Measurements from ENCODE around the gene SACS.

The SACS gene

DNA sequence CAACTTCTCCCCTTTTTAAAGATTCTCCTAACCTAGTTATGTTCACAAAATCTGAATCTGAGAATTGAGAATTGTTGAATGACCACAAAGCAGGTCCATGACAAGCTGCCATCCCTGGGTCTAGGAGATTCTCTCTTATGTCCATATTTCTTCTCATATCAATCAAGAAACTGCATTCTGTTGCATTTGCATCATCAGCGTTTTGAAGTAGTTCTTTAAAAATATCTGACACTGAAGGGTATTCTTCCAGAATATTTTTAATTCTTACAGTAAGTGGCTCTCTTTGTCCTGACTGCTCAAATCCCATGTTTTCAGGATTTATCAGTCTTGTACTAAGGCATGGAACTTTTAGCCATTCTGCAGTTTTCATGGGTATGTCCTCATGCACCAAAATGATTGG lies 94.3 kb downstream of the SACS start:
- H3K9me3 ChIP-seq, result no peaks in the 10 kb centered on the region
- no peaks in the 10 kb centered on the region for H3K4me1 ChIP-seq (ENCODE audit: control insufficient read depth in 1 of 2, insufficient read depth in 1 of 2, low read depth in 1 of 2, low read length in 1 of 2)
- TF ChIP-seq, protein P1, sequence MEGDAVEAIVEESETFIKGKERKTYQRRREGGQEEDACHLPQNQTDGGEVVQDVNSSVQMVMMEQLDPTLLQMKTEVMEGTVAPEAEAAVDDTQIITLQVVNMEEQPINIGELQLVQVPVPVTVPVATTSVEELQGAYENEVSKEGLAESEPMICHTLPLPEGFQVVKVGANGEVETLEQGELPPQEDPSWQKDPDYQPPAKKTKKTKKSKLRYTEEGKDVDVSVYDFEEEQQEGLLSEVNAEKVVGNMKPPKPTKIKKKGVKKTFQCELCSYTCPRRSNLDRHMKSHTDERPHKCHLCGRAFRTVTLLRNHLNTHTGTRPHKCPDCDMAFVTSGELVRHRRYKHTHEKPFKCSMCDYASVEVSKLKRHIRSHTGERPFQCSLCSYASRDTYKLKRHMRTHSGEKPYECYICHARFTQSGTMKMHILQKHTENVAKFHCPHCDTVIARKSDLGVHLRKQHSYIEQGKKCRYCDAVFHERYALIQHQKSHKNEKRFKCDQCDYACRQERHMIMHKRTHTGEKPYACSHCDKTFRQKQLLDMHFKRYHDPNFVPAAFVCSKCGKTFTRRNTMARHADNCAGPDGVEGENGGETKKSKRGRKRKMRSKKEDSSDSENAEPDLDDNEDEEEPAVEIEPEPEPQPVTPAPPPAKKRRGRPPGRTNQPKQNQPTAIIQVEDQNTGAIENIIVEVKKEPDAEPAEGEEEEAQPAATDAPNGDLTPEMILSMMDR (IDR thresholded peaks at IDR 0.05), result no peak

DNA sequence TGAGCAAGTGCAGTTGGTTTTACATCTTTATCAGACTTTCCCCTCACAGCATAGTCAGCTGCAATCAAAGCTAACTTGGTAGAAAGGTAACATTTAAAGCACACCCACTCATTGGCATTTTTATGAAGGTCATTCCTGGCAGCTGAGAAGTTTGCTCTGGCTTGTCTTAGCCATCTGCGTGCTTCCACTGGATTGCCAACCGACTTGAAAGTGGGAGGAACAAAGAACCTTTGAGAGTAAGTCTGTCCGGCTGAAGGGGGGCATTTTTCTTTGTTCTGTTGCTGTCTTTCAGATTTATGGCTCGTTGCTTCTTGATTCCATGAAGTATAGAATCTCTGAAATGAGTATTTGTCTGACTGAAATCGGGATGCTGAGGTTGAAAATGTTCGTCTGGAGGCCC lies 103.1 kb downstream of the SACS start:
- H3K36me3 ChIP-seq, result no peaks in the 10 kb centered on the region

More for the DNA sequence above, 94.3 kb downstream of the SACS start:
- H3K27me3 ChIP-seq, result no peaks in the 10 kb centered on the region
- H3K27ac ChIP-seq, result no peak overlapping the region
- peaks cover 7% of the 10 kb centered on the region for H3K36me3 ChIP-seq
- no peak overlapping the region for H3K4me3 ChIP-seq (ENCODE audit: low read depth in 1 of 2, low read length in 1 of 2)

DNA sequence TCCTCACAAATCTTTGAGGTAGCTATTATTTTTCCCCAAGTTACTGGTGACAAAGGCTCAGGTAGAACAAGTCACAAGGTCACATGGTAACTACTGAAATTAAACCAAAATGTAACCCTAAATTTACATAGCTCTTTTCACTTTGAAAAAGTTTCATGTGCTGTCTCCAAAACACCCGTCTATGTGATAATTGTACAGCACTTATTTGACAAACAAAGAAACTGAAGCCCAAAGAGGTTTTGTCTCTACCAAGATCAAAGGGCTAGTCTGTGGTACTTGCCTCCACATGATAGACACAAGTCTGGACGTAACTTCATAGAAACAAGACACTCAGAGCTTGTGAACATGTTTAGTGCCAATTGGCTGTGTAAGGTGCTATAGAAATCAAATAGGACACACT lies 108.3 kb downstream of the SACS start:
- Histone ChIP-seq H3K27me3 (no peaks in the 10 kb centered on the region), H3K36me3 (no peaks in the 10 kb centered on the region), H3K4me1 (ENCODE audit: control insufficient read depth in 1 of 2, insufficient read depth in 1 of 2, low read depth in 1 of 2, low read length in 1 of 2) (no peaks in the 10 kb centered on the region), H3K4me3 (ENCODE audit: low read depth in 1 of 2, low read length in 1 of 2) (no peak overlapping the region), H3K9me3 (no peaks in the 10 kb centered on the region), H3K27ac (no peak overlapping the region)
- TF ChIP-seq, protein P1 (IDR thresholded peaks at IDR 0.05), result no peak

More for the DNA sequence above, 103.1 kb downstream of the SACS start:
- no peak overlapping the region for H3K4me3 ChIP-seq (ENCODE audit: low read depth in 1 of 2, low read length in 1 of 2)
- TF ChIP-seq, protein P1 (IDR thresholded peaks at IDR 0.05), result no peak
- no peaks in the 10 kb centered on the region for H3K27me3 ChIP-seq
- no peaks in the 10 kb centered on the region for H3K9me3 ChIP-seq
- no peaks in the 10 kb centered on the region for H3K4me1 ChIP-seq (ENCODE audit: control insufficient read depth in 1 of 2, insufficient read depth in 1 of 2, low read depth in 1 of 2, low read length in 1 of 2)
- H3K27ac ChIP-seq, result no peak overlapping the region

DNA sequence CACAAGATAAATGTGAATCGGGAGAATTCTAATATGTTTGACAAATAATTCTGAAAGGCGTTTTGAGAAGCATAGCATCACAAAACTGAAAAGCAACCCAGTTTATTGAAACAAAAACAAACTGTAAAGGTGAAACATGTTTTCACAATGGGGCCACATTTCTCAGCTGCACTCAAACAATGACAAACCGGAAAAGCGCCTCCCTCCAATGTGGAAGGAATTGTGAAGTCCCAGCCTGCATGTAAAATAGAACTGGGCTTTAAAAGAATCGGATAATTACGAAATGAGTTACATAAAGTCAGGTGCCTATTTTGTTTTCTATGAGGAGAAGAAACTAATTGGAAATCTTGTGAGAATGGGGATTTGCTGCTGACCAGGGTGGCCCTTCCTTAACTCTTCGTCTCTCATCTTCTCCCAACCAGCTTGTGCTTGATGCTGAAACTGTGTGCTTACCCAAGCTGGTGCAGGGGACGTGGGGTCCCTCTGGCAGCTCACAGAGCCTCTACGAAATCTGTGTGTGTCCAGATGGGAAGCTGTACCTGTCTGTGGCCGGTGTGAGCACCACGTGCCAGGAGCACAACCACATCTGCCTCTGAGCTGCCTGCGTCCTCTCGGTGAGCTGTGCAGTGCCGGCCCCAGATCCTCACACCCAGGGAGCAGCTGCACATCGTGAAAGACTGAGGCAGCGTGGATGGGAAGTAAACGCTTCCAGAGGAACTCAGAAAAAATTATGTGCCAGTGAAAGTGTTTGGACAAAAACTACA lies 109.4 kb downstream of the SACS start:
- no peaks in the 10 kb centered on the region for H3K36me3 ChIP-seq
- no peaks in the 10 kb centered on the region for H3K27me3 ChIP-seq
- TF ChIP-seq, protein P1 (IDR thresholded peaks at IDR 0.05), result no peak
- no peaks in the 10 kb centered on the region for H3K4me1 ChIP-seq (ENCODE audit: control insufficient read depth in 1 of 2, insufficient read depth in 1 of 2, low read depth in 1 of 2, low read length in 1 of 2)
- H3K4me3 ChIP-seq (ENCODE audit: low read depth in 1 of 2, low read length in 1 of 2), result no peak overlapping the region
- H3K9me3 ChIP-seq, result no peaks in the 10 kb centered on the region
- H3K27ac ChIP-seq, result no peak overlapping the region

DNA sequence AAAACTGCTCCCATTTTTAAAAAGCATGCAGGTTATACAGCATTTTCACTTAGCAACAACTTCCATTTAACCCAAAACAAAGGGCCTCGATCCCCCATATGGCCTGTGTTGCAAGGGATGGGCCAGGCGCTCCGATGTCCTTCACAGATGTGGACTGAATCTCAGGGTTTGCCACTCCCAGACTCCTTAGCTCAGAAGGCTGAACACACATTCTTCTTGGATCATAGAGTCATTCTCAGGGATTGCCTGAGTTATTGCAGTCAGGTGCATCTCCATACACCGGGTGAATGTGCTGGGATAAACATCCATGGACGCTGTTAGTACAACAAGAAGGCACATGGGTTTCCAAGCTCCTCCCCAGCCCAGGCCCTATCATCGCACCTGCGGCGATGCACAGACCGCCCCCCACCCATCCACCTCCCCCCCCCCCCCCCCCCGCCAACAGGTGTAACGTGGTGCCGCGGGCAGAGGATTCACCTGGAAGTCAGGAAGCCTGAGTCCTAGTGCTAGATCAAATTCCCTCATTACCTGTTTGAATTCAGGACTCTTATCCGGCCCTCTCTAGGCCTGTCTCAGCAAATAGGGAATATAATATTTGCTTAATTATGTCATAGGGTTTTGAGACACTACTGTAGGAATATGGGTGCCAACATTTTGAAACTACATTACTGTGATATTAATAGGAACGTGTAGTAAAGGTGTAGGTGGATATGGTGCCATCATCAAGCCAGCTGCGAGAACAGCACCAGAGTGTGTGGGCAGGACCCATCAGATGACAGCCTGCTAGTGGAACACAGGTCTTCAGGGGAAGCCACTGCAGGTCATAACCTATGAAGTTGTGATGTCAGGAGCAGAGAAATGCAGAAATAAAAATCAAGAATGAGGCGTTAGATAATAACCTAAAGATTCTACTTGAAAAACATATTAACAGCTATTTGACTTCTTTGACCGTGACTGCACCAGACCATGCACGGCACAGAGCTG lies 110.9 kb downstream of the SACS start:
- H3K4me3 ChIP-seq (ENCODE audit: low read depth in 1 of 2, low read length in 1 of 2), result no peak overlapping the region
- H3K9me3 ChIP-seq, result no peaks in the 10 kb centered on the region
- no peaks in the 10 kb centered on the region for H3K36me3 ChIP-seq
- H3K27me3 ChIP-seq, result no peaks in the 10 kb centered on the region
- TF ChIP-seq, protein P1 (IDR thresholded peaks at IDR 0.05), result no peak
- no peaks in the 10 kb centered on the region for H3K4me1 ChIP-seq (ENCODE audit: control insufficient read depth in 1 of 2, insufficient read depth in 1 of 2, low read depth in 1 of 2, low read length in 1 of 2)
- no peak overlapping the region for H3K27ac ChIP-seq

All from neutrophil (primary cell).